SK-N-MC (cell line): Measurements from ENCODE around the gene ROCK2.

ENCODE experiments used
- EZH2 ChIP-seq: fragments of 200-600 bp; sonication (generic); IDR thresholded peaks from one replicate; pipeline ENCODE4 v1.6.1; 2017; ENCODE audit warnings: antibody characterized with exemption
- FOXP2 ChIP-seq: optimal IDR thresholded peaks from 2 replicates; pipeline ENCODE3; 2011; ENCODE audit warnings: mild to moderate bottlenecking, moderate library complexity; ENCODE audit not compliant: insufficient read depth; ENCODE audit errors: extremely low read length, control extremely low read depth

DNA sequence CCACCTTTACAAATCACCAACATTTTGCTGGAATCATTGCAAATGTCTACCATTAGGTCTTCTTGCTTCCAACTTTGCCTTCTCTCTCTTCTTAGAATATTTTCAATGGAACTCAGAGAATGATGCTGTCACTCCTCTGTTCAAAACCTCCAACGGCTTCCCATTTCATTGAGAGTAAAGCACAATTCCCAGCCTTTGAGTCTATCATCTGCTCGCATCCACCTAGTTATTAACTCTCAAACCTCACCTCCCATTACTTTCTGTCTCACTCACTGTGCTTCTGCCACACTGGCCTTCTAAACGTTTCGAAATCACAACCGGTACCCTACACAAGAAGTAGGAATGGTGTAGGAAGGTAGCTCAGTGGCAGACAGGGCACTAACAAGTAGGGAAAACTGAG, 40.0 kb downstream of the ROCK2 start:
- TF ChIP-seq EZH2 (no peak), FOXP2 (no peak)
